Stimulated activated CD8-positive, alpha-beta memory T cell treated with anti-CD3 and anti-CD28 coated beads, Interleukin-4, amount 100 ng/mL, for 48 hours (primary cell): Measurements from ENCODE around the gene OR5AP2.
"Not testable (repeated sequence)": the region's sequence is repeated elsewhere in the genome, so short reads cannot be mapped to it uniquely, and the experiment has no call there.

Experiments used
- DNase-seq: peaks from one replicate; pipeline ENCODE4 v3.0.0-alpha.2; 2020

OR5AP2 gene

DNA sequence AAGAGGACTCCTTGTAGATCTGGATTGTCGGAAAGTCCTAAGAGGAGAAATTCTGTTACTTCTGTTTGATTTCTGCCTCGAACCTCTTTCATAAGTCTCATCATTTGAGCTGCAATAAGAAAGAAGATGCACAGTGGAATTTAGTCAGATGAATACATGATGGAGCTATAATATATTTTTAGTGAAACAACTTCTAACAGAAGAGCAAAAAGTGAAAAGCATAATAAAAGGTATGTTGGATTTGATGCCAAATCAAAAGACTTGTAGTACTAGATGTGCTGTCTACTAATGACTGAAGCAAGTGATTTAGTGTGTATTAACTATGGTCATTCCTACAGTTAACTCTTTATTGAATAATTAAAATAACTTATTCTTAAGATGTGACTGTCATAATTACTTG lies at the start of gene OR5AP2:
Gene OR5AP2, minus strand, starts transcription at position 101 of the 400 bp plus-strand sequence. Its CDS starts 0 bp downstream, at position 101.
- DNase-seq, result no peak

DNA sequence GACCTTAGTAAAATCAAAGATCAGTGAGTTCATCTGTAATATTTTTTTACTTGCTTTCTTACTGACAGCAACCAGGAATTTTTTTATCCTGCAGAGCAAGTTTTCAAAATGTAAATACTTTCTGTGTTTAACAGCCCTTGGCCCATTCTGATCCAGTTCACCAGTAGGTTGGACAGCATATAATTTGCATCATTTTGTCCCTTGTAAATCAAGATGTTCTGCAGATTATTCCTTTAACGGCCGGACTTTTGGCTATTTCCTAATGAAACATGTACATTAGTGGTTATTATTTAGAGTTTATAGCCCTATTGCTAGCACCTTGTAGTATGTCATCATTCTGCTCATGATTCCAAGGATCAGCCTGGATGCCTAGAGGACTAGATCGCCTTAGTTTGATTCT lies 48.9 kb upstream of the OR5AP2 start:
- not testable (repeated sequence) for DNase-seq

DNA sequence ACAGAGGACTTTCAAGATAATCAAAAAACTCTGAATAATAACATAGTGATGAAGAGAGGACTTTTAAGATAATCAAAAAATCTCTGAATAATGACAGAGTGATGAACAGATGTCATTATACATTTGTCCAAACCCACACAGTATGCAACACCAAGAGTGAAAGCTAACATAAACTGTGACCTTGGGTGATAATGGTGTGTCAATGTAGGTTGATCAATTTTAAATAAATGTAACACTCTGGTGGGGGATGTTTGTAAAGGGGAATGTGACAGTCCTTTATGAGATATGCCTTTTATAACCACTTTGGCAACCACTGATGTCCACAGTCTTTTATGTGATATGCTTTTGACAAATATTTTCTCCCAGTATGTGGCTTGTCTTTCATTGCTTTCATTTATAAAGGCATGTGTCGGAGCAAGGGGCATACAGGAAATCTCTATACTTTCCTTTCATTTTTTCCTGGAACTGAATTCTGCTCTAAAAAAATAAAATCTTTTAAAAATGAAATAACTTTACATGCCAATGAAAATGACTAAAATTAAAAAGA lies 46.4 kb upstream of the OR5AP2 start:
- DNase-seq, result no peak

DNA sequence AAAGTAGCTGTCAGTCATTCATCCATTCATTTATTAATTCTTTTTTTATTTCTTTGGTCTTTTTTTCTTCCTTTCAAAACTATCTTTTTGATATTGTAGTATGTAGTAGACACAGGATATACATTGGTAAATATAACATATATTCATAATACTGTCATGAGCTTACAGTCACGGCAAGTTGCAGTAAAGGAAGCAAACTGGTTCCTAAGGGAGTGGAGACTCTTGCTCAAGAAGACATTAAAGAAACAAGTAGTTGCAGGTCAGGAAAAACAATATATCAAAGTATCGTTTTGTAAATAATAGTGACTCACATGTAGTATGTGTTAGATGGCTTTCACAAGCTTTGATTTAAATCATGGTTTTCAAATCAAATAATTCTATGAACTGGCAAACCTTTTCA lies 28.7 kb upstream of the OR5AP2 start:
- no peak for DNase-seq

DNA sequence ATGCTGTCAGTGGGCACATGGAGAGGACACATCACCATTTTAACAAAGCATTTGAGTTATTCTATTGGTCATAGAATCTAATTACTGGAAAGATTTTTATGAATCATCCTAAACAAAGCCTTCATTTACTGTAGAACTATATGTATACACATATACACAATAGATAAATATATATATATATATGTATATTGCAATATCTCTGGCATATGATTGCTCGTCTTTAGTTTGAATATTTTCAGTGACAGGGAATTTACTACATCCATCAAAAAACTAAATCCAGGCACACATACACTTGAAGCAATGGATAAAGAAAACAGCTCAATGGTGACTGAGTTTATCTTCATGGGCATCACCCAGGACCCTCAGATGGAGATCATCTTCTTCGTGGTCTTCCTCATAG lies 21.1 kb upstream of the OR5AP2 start, which contains the start of gene OR5AR1:
Gene OR5AR1, plus strand, starts transcription at position 301 of the 400 bp plus-strand sequence. Its CDS starts 0 bp downstream, at position 301.
- no peak for DNase-seq

DNA sequence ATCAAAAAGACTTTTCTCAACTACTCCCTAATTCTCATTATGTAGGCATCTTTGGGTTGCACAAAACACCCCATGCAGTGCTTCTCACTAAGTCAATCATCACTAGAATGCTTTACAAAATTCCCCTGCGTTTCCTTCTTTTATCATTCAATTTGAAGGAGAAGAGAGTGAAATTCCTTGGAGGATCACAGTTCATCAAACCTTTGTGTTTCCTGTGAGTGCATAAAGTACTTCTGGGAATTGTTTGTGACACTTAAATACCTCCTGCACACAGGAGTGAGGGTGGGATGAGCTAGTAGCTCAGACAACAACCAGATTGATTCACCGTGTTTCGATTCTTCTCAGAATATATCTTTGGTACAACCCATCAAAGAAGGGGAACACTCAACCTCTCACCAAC lies 17.5 kb upstream of the OR5AP2 start:
- no peak for DNase-seq

DNA sequence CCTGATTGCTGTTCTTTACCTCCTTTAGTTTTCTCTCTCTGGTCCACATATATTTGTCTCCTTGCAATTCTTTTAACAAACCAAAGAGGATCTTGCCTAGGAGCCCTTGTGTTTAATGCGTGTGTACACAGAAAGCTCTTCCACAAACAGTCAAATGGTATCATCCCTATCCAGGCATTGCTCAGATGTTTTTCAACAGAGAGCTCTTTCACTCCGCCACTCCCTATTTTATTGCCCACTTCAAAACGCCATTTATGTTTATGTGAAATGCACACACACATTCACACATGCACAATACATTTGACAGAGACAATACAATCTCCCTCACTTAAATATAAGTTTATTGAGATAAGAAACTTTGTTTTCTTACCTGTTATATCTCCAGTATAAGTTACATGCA lies 4.7 kb downstream of the OR5AP2 start:
- no peak for DNase-seq

DNA sequence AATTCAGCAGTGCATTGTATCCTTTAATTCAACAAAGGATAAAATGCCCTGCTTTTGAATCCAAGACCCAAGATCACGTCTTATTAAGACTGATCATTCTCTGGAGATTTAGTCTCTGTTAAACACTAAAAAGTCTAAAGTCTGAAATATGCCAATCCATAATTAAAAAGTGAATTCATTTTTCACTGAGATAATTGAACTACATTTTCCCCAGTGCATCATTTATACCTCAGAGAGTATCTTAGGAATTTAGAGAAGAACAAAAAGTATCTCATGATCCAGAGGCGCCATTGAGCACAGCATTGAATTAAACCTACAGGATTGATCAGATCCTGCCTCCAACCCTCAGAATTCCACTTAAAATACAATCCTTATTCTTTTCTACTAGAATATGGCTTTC lies 5.4 kb downstream of the OR5AP2 start:
- DNase-seq, result no peak

DNA sequence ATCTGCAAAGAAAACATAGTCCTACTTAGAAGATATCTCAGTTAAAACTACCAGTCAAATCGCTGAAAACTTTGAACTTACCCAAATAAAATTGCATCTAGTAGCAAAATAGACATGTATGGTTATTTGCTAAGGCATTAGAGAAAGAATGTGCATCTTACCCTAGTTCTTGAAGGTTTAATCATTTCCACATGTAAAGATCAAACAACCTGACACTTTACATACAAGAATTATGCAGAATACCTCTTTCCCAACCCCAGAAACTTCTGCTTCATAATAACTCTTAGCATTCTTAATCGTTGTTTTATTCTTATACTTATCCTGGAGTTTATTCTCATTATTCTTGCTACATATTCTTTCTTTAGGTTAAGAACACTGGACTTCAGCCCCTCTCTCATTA lies 9.9 kb downstream of the OR5AP2 start:
- DNase-seq, result no peak

DNA sequence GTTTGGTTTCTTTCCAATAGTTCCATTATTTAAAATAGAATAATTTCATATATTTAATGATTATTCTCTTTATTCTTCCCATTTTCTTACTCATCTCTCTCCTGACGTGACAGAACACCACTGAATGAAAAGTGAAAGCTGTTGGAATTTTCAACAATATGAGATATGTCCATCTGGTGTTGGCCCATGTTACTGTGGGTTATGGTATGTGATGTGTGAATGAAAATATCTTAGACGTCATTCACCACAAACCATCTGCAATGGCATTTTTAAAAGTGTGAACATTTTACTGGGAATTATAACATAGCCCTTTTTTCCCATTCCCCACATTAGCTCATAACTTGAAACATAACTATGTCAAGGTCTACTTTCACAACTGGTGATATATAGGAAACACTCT lies 16.3 kb downstream of the OR5AP2 start:
- no peak for DNase-seq

DNA sequence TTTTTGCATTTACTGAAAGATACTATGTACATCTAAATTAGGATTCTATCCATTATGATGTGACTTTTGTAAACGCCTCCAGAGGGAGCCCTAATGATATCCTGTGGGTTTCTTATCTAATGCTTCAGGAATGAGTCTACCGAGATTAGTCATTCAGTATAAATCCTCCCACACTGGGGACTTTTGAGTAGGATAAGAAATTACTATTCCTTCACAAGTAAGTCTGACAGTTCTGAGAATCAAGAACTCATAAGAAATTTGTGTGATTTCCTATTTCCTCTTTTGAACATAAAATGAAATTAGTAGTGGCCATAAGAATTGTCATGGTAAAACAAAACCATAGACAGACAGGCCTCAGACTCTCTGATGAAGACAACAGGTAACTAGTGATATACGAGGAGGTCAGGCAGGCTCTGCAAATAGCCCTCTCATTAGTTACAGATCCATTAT lies 17.6 kb downstream of the OR5AP2 start:
- DNase-seq, result no peak

DNA sequence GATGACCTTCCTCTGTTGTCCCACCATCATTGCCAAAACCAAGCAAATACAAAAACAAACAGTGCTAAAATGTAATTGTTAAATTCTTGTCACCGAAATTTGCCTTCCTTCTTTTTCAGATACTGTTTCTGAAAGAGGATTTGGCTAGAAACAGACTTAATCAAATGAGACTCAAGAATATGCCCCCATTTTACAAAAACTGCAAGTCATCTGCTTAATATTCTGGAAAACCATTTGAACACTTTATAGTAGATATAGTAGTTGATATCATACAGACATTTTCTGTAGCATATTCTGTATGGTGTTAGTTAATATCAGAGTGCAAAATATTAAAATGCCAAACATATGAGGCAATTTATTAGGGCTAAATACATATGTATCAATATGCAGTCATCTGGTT lies 31.1 kb downstream of the OR5AP2 start:
- no peak for DNase-seq

DNA sequence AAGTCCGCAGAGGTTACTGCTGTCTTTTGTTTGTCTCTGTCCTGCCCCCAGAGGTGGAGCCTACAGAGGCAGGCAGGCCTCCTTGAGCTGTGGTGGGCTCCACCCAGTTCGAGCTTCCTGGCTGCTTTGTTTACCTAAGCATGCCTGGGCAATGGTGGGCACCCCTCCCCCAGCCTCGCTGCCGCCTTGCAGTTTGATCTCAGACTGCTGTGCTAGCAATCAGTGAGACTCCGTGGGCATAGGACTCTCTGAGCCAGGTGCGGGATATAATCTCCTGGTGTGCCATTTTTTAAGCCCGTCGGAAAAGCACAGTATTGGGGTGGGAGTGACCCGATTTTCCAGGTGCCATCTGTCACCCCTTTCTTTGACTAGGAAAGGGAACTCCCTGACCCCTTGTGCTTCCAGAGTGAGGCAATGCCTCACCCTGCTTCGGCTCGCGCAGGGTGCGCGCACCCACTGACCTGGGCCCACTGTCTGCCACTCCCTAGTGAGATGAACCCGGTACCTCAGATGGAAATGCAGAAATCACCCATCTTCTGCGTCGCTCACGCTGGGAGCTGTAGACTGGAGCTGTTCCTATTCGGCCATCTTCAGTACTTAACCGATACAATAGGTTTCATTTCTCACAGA lies 50.0 kb downstream of the OR5AP2 start:
- not testable (repeated sequence) for DNase-seq
